ENCODE data around the gene COL11A1. TPM values are rescaled to one million over a fixed set of nuclear protein-coding genes. Genes with fewer than 3 reads are reported as not detected.

Gene COL11A1
- total and polyA plus RNA-seq, 2 of the 13 experiments (the other 11 are each of a cell fraction or from before 2014, with no cell fraction given): not detected

GRCh38 chr1:102896771-102897170, 211.6 kb downstream of the COL11A1 start (continued):
- TF ChIP-seq NR2F2 (IDR thresholded peaks at IDR 0.05; ENCODE audit: borderline replicate concordance, low read depth) (no peak), NBN (conservative IDR thresholded peaks at IDR 0.05) (no peak), USF2 (IDR thresholded peaks at IDR 0.05; ENCODE audit: low read depth, low read length) (no peak), USF2 (CRISPR knock-in tag; IDR thresholded peaks at IDR 0.05; ENCODE audit: borderline replicate concordance) (no peak), SAFB2 (CRISPR knock-in tag; IDR thresholded peaks at IDR 0.05; ENCODE audit: borderline replicate concordance, low read depth) (no peak), IKZF1 (IDR thresholded peaks at IDR 0.05) (no peak), ZBTB7A (CRISPR knock-in tag; IDR thresholded peaks at IDR 0.05) (no peak), ISL2 (CRISPR knock-in tag; IDR thresholded peaks at IDR 0.05) (no peak), PHF5A (CRISPR knock-in tag; IDR thresholded peaks at IDR 0.05; ENCODE audit: low read depth, unreplicated experiment) (no peak)
- TF ChIP-seq, protein P1, sequence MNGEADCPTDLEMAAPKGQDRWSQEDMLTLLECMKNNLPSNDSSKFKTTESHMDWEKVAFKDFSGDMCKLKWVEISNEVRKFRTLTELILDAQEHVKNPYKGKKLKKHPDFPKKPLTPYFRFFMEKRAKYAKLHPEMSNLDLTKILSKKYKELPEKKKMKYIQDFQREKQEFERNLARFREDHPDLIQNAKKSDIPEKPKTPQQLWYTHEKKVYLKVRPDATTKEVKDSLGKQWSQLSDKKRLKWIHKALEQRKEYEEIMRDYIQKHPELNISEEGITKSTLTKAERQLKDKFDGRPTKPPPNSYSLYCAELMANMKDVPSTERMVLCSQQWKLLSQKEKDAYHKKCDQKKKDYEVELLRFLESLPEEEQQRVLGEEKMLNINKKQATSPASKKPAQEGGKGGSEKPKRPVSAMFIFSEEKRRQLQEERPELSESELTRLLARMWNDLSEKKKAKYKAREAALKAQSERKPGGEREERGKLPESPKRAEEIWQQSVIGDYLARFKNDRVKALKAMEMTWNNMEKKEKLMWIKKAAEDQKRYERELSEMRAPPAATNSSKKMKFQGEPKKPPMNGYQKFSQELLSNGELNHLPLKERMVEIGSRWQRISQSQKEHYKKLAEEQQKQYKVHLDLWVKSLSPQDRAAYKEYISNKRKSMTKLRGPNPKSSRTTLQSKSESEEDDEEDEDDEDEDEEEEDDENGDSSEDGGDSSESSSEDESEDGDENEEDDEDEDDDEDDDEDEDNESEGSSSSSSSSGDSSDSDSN (CRISPR knock-in tag; IDR thresholded peaks at IDR 0.05): no peak
- TF ChIP-seq, protein P2, sequence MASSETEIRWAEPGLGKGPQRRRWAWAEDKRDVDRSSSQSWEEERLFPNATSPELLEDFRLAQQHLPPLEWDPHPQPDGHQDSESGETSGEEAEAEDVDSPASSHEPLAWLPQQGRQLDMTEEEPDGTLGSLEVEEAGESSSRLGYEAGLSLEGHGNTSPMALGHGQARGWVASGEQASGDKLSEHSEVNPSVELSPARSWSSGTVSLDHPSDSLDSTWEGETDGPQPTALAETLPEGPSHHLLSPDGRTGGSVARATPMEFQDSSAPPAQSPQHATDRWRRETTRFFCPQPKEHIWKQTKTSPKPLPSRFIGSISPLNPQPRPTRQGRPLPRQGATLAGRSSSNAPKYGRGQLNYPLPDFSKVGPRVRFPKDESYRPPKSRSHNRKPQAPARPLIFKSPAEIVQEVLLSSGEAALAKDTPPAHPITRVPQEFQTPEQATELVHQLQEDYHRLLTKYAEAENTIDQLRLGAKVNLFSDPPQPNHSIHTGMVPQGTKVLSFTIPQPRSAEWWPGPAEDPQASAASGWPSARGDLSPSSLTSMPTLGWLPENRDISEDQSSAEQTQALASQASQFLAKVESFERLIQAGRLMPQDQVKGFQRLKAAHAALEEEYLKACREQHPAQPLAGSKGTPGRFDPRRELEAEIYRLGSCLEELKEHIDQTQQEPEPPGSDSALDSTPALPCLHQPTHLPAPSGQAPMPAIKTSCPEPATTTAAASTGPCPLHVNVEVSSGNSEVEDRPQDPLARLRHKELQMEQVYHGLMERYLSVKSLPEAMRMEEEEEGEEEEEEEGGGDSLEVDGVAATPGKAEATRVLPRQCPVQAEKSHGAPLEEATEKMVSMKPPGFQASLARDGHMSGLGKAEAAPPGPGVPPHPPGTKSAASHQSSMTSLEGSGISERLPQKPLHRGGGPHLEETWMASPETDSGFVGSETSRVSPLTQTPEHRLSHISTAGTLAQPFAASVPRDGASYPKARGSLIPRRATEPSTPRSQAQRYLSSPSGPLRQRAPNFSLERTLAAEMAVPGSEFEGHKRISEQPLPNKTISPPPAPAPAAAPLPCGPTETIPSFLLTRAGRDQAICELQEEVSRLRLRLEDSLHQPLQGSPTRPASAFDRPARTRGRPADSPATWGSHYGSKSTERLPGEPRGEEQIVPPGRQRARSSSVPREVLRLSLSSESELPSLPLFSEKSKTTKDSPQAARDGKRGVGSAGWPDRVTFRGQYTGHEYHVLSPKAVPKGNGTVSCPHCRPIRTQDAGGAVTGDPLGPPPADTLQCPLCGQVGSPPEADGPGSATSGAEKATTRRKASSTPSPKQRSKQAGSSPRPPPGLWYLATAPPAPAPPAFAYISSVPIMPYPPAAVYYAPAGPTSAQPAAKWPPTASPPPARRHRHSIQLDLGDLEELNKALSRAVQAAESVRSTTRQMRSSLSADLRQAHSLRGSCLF (CRISPR knock-in tag; IDR thresholded peaks at IDR 0.05; ENCODE audit: borderline replicate concordance): no peak
- TF ChIP-seq, protein P3, sequence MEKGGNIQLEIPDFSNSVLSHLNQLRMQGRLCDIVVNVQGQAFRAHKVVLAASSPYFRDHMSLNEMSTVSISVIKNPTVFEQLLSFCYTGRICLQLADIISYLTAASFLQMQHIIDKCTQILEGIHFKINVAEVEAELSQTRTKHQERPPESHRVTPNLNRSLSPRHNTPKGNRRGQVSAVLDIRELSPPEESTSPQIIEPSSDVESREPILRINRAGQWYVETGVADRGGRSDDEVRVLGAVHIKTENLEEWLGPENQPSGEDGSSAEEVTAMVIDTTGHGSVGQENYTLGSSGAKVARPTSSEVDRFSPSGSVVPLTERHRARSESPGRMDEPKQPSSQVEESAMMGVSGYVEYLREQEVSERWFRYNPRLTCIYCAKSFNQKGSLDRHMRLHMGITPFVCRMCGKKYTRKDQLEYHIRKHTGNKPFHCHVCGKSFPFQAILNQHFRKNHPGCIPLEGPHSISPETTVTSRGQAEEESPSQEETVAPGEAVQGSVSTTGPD (CRISPR knock-in tag; IDR thresholded peaks at IDR 0.05): no peak
